ENCODE data around the gene FAM227B. TPM values are rescaled to one million over a fixed set of nuclear protein-coding genes. Genes with fewer than 3 reads are reported as not detected.

Gene FAM227B
- total RNA-seq, 1 donor from 2014 or later, result 4.5 TPM

DNA sequence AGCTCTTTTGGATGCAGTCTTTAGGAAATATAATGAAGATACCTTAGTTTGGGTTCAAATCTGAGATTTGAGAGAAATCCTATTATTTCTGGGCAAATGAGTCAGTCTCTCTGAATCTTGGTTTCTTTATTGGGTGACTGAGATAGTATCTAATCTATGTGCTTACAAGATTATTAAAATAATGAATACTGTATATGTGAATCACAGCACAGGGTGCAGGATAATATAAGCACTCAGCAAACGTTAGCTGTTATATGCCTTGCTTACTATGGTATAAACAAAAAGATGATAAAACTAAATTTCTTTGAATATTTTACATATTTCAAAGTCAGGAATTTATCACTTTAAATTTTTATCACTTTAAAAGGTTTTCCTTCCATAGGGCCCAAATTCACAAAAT lies 168.0 kb downstream of the FAM227B start:
- Mint-ChIP-seq H3K4me3 (no peak overlapping the region), H3K27me3 (peaks cover 2% of the 10 kb centered on the region), H3K27ac (no peak overlapping the region), H3K9me3 (no peaks in the 10 kb centered on the region), H3K4me1 (no peaks in the 10 kb centered on the region), H3K36me3 (ENCODE audit: low read depth) (no peaks in the 10 kb centered on the region)
- TF ChIP-seq CTCF (IDR thresholded peaks at IDR 0.05), result no peak
- ATAC-seq (ENCODE audit: low read depth), result no peak
- ChIA-PET CTCF (no interaction called here), POLR2A (no interaction called here)
- intact Hi-C loops (cut with micrococcal nuclease), result no loop called here
- DNase-seq, result no peak

GRCh38 chr15:49441816-49442215 lies 178.8 kb downstream of the FAM227B start:
- H3K27me3 Mint-ChIP-seq, result peaks cover 2% of the 10 kb centered on the region
- peaks cover 15% of the 10 kb centered on the region for H3K4me1 Mint-ChIP-seq
- no peak overlapping the region for H3K4me3 Mint-ChIP-seq
- H3K36me3 Mint-ChIP-seq (ENCODE audit: low read depth), result no peaks in the 10 kb centered on the region
- DNase-seq (no peak), ATAC-seq (ENCODE audit: low read depth) (no peak)
- TF ChIP-seq CTCF (IDR thresholded peaks at IDR 0.05), result no peak
- CTCF ChIA-PET, result no interaction called here
- POLR2A ChIA-PET, result no interaction called here
- intact Hi-C loops (cut with micrococcal nuclease), result no loop called here
- no peak overlapping the region for H3K27ac Mint-ChIP-seq
- H3K9me3 Mint-ChIP-seq, result no peaks in the 10 kb centered on the region

DNA sequence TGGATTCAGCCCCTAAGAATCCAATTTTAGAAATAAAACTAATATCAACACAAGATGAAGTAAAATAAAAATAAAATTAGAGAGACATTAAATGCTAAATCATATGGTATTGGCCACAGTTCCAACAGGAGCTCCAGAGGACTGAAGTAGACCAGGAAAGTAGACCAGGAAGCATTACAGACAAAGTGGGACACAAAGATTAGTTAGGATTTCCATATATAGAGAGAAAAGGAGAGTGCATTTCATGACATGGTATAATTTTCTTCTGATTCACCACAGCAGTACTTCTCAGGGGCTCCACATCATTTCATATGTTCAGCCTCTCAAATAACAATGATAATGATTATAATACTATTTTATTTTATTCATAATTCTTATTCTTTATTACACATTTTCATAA lies 179.3 kb downstream of the FAM227B start:
- DNase-seq (no peak), ATAC-seq (ENCODE audit: low read depth) (no peak)
- no peaks in the 10 kb centered on the region for H3K36me3 Mint-ChIP-seq (ENCODE audit: low read depth)
- H3K4me1 Mint-ChIP-seq, result peaks cover 15% of the 10 kb centered on the region
- CTCF ChIA-PET, result no interaction called here
- H3K9me3 Mint-ChIP-seq, result no peaks in the 10 kb centered on the region
- no peak overlapping the region for H3K27ac Mint-ChIP-seq
- H3K27me3 Mint-ChIP-seq, result peaks cover 2% of the 10 kb centered on the region
- POLR2A ChIA-PET, result no interaction called here
- TF ChIP-seq CTCF (IDR thresholded peaks at IDR 0.05), result no peak
- intact Hi-C loops (cut with micrococcal nuclease), result no loop called here
- no peak overlapping the region for H3K4me3 Mint-ChIP-seq

- no peak overlapping the region for H3K27ac Mint-ChIP-seq
- POLR2A ChIA-PET, result no interaction called here
- intact Hi-C loops (cut with micrococcal nuclease), result no loop called here
- H3K36me3 Mint-ChIP-seq (ENCODE audit: low read depth), result no peaks in the 10 kb centered on the region
- H3K4me1 Mint-ChIP-seq, result peaks cover 15% of the 10 kb centered on the region
- H3K4me3 Mint-ChIP-seq, result no peak overlapping the region
- no peaks in the 10 kb centered on the region for H3K27me3 Mint-ChIP-seq
- DNase-seq (no peak), ATAC-seq (ENCODE audit: low read depth) (no peak)
- no peaks in the 10 kb centered on the region for H3K9me3 Mint-ChIP-seq
- CTCF ChIA-PET, result interaction anchor here (1.3 kb wide), 1 partner anchor 18 kb away, joined by 4 read pairs; no protein-coding TSS in a partner anchor
- no peak for TF ChIP-seq CTCF (IDR thresholded peaks at IDR 0.05)
These were observed 180.8 kb downstream of the FAM227B start for GRCh38 chr15:49439678-49440395.

- Mint-ChIP-seq H3K27ac (no peak overlapping the region), H3K4me1 (peaks cover 15% of the 10 kb centered on the region), H3K36me3 (ENCODE audit: low read depth) (no peaks in the 10 kb centered on the region), H3K9me3 (no peaks in the 10 kb centered on the region), H3K4me3 (no peak overlapping the region), H3K27me3 (no peaks in the 10 kb centered on the region)
- intact Hi-C loops (cut with micrococcal nuclease), result no loop called here
- no peak for TF ChIP-seq CTCF (IDR thresholded peaks at IDR 0.05)
- ATAC-seq (ENCODE audit: low read depth) (no peak), DNase-seq (no peak)
- ChIA-PET CTCF (interaction anchor here (1.3 kb wide), 1 partner anchor 18 kb away, joined by 4 read pairs; no protein-coding TSS in a partner anchor), POLR2A (no interaction called here)
These were observed 181.5 kb downstream of the FAM227B start for GRCh38 chr15:49438962-49439631.

All from activated B cell treated with CpG ODN at 0.5 μM for 24 hours (primary cell).